HUES48 (cell line): ENCODE measurements around the gene MBL2.

Experiments used
- H3K27ac ChIP-seq: one replicate; pipeline ENCODE4 v1.7.0; 2013; ENCODE audit warnings: low read depth, low read length, inconsistent platforms
- H3K27me3 ChIP-seq: 2 replicates; pipeline ENCODE4 v1.6.1; 2013; ENCODE audit warnings: mild to moderate bottlenecking, low read length; ENCODE audit not compliant: control insufficient read depth, insufficient read depth
- H3K36me3 ChIP-seq: 2 replicates; pipeline ENCODE4 v1.6.1; 2013; ENCODE audit warnings: low read length; ENCODE audit not compliant: control insufficient read depth, insufficient read depth
- H3K4me1 ChIP-seq: 2 replicates; pipeline ENCODE4 v1.6.1; 2013; ENCODE audit warnings: mild to moderate bottlenecking, low read length; ENCODE audit not compliant: control insufficient read depth, insufficient read depth
- H3K4me3 ChIP-seq: 2 replicates; pipeline ENCODE4 v1.5.1; 2013; ENCODE audit warnings: mild to moderate bottlenecking, low read depth, low read length
- H3K9ac ChIP-seq: 2 replicates; pipeline ENCODE4 v1.6.1; 2013; ENCODE audit warnings: mild to moderate bottlenecking, low read depth, low read length, moderate library complexity
- H3K9me3 ChIP-seq: 2 replicates; pipeline ENCODE4 v1.6.1; 2013; ENCODE audit warnings: low read length; ENCODE audit not compliant: control insufficient read depth, insufficient read depth

Gene MBL2

DNA sequence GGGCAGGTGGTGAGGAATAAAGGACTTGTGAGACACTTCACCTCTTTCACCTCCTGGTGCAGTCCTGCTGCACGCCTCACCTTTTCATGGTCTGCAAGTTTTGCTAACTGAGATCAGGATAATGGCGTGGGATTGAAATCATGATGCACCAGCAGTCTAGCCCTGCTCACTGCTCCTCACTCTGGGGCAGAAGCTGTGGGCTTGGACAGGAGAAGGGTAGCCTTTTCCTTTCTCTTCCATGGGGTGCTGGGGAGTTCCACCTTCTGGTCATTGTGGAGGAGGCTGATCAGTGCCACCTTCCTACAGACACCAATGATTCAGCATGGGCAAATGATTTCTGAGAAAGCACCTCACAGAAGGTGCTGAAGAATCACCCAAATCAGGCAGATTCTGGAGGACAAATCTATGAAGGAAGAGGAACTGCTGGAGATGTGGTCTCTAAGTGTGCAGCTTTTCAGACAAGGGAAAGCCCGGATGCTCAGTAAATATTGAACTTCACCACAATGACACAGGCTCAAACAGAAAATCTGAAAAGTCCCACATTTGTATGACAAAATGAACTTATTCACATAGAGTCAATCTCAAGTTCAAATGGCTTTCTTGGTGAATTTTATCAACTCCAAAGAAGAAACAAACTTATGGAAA is 19.7 kb downstream of the MBL2 start:
- no peak overlapping the region for H3K4me3 ChIP-seq
- H3K4me1 ChIP-seq = no peaks in the 10 kb centered on the region
- no peak overlapping the region for H3K9ac ChIP-seq
- H3K27ac ChIP-seq = no peak overlapping the region
- no peaks in the 10 kb centered on the region for H3K36me3 ChIP-seq
- H3K27me3 ChIP-seq = no peaks in the 10 kb centered on the region
- H3K9me3 ChIP-seq = no peaks in the 10 kb centered on the region

- H3K9ac ChIP-seq = no peak overlapping the region
- H3K27me3 ChIP-seq = no peaks in the 10 kb centered on the region
- no peak overlapping the region for H3K4me3 ChIP-seq
- H3K9me3 ChIP-seq = no peaks in the 10 kb centered on the region
- H3K36me3 ChIP-seq = no peaks in the 10 kb centered on the region
- H3K27ac ChIP-seq = no peak overlapping the region
- H3K4me1 ChIP-seq = no peaks in the 10 kb centered on the region
These were observed 20.3 kb downstream of the MBL2 start for GRCh38 chr10:52752261-52752660.

GRCh38 chr10:52751337-52751736 is 21.2 kb downstream of the MBL2 start:
- H3K9ac ChIP-seq = no peak overlapping the region
- no peak overlapping the region for H3K4me3 ChIP-seq
- H3K27ac ChIP-seq = no peak overlapping the region
- H3K36me3 ChIP-seq = no peaks in the 10 kb centered on the region
- H3K9me3 ChIP-seq = no peaks in the 10 kb centered on the region
- H3K4me1 ChIP-seq = no peaks in the 10 kb centered on the region
- no peaks in the 10 kb centered on the region for H3K27me3 ChIP-seq

DNA sequence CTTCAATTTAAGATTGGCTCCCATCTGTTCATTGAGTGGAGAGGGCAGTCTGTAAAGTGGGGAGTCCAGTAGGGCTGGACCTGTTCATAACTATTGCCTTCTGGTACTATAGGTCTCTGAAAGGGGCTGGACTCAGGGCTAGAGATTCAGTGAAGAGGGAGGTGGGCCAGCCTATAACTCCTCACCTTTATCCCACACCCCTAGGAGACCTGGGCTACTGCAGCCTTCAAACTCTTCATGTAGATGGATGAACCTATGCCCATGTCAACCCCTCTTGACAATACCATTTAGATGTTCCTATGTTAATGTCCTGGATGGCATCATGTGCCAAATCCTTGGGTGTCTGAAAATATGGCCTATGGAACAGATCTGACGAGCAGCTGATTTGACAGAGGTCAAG is 22.0 kb downstream of the MBL2 start:
- Histone ChIP-seq H3K27me3 (no peaks in the 10 kb centered on the region), H3K27ac (no peak overlapping the region), H3K9me3 (no peaks in the 10 kb centered on the region), H3K4me3 (no peak overlapping the region), H3K36me3 (no peaks in the 10 kb centered on the region), H3K4me1 (no peaks in the 10 kb centered on the region), H3K9ac (no peak overlapping the region)

- H3K4me3 ChIP-seq = no peak overlapping the region
- H3K4me1 ChIP-seq = no peaks in the 10 kb centered on the region
- no peaks in the 10 kb centered on the region for H3K9me3 ChIP-seq
- H3K9ac ChIP-seq = no peak overlapping the region
- no peaks in the 10 kb centered on the region for H3K27me3 ChIP-seq
- no peaks in the 10 kb centered on the region for H3K36me3 ChIP-seq
- H3K27ac ChIP-seq = no peak overlapping the region
These were observed 24.9 kb downstream of the MBL2 start for GRCh38 chr10:52747694-52748093.

GRCh38 chr10:52746169-52746568 is 26.4 kb downstream of the MBL2 start:
- no peaks in the 10 kb centered on the region for H3K27me3 ChIP-seq
- no peaks in the 10 kb centered on the region for H3K36me3 ChIP-seq
- H3K4me1 ChIP-seq = no peaks in the 10 kb centered on the region
- H3K4me3 ChIP-seq = no peak overlapping the region
- H3K9ac ChIP-seq = no peak overlapping the region
- H3K27ac ChIP-seq = no peak overlapping the region
- H3K9me3 ChIP-seq = no peaks in the 10 kb centered on the region

DNA sequence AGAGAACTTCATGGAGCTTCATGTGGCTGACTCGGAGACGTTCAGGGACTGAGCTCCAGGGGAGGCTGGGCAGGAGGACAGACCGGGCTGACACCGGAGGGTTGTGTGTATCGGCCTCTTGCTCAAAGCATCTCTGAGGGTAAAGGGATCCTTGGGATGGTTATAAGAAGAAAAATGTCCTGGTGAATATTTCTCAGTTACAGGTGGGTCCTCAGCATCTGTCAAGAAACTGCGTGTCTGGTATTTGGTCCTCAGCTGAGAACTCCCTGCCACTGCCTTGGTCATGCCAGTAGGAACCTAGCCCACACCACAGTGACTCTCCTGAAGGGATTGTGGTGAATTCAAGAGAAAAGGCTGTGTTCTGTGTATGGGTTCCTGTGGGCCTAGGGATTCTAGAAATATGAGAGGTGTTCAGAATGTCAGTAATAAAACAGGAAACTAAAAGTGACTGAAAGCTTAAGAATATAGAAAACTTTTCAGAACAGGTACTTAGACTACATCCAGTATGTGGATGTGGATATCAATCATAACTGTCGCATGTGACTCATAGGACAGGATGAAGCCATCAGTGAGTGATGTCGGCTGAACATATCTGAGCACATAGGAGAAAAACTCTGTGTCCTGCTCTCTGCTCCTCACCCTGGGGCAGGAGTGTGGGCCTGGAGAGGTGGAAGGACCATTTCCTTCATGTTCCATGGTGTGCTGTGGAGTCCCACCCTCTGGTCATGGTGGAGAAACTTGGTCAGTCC is 28.4 kb downstream of the MBL2 start:
- no peaks in the 10 kb centered on the region for H3K36me3 ChIP-seq
- no peaks in the 10 kb centered on the region for H3K27me3 ChIP-seq
- H3K9me3 ChIP-seq = no peaks in the 10 kb centered on the region
- no peaks in the 10 kb centered on the region for H3K4me1 ChIP-seq
- H3K9ac ChIP-seq = no peak overlapping the region
- H3K27ac ChIP-seq = no peak overlapping the region
- H3K4me3 ChIP-seq = no peak overlapping the region

DNA sequence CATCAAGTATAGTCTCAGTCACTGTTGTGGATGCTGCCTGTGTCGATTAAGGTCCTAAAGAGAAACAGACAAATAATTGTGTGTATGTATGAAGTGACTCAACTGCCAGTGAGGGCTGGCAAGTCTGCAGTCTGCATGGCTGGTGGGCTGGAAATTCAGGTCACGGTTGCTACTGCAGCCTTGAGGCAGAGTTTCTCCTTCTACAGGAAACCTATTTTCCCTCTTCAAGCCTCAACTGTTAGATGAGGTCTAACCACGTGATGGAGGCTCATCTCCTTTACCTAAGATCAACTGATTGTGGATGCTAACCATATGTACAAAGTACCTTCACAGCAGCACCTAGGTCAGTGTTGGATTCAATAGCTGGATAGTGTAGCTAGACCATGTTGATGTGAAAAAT is 29.9 kb downstream of the MBL2 start:
- H3K27ac ChIP-seq = no peak overlapping the region
- no peak overlapping the region for H3K9ac ChIP-seq
- no peaks in the 10 kb centered on the region for H3K4me1 ChIP-seq
- no peak overlapping the region for H3K4me3 ChIP-seq
- no peaks in the 10 kb centered on the region for H3K9me3 ChIP-seq
- H3K36me3 ChIP-seq = no peaks in the 10 kb centered on the region
- no peaks in the 10 kb centered on the region for H3K27me3 ChIP-seq

DNA sequence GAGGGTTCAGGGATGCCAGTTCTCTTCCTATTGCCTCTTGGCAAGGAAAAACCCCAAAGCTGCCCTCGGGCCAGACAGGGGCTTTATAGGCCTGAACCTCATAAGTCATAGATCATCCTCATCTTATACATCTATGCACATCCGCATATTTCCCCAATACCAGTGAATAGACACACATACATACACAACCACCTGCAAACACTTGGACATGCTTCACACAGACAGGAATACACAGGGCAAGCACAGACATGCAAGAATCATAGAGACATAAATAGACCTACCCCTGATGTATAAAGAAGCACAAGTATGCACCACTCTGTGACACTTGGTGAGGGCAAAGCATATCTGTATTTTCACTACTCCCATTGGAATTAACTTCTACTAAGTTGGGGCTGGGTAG is 30.7 kb downstream of the MBL2 start:
- Histone ChIP-seq H3K9me3 (peaks cover 5% of the 10 kb centered on the region), H3K4me1 (no peaks in the 10 kb centered on the region), H3K27ac (no peak overlapping the region), H3K36me3 (no peaks in the 10 kb centered on the region), H3K9ac (no peak overlapping the region), H3K27me3 (no peaks in the 10 kb centered on the region), H3K4me3 (no peak overlapping the region)

GRCh38 chr10:52740913-52741675 is 31.5 kb downstream of the MBL2 start:
- H3K9ac ChIP-seq = no peak overlapping the region
- no peaks in the 10 kb centered on the region for H3K27me3 ChIP-seq
- peaks cover 13% of the 10 kb centered on the region for H3K9me3 ChIP-seq
- no peaks in the 10 kb centered on the region for H3K36me3 ChIP-seq
- H3K4me1 ChIP-seq = no peaks in the 10 kb centered on the region
- H3K4me3 ChIP-seq = no peak overlapping the region
- no peak overlapping the region for H3K27ac ChIP-seq

DNA sequence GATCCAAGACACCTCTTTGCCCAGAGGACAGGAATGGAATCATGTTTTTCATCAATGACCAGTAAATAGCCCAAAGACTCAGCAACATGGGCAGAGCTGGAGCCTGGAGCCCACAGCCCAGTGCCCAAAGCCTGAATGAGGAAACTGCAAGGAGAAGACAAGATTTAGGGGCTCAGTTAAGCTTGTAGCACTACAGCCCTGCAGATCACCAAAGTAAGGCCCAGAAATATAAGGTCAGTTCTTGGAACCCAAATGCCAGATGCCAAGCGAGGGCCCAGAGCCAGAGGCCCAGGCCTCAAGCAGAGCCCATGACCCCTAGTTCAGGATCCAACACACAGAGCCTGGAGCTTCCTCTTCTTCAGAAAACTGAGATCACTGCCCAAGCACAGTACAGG is 32.4 kb downstream of the MBL2 start:
- no peak overlapping the region for H3K4me3 ChIP-seq
- peaks cover 13% of the 10 kb centered on the region for H3K9me3 ChIP-seq
- H3K27me3 ChIP-seq = no peaks in the 10 kb centered on the region
- no peaks in the 10 kb centered on the region for H3K4me1 ChIP-seq
- H3K36me3 ChIP-seq = no peaks in the 10 kb centered on the region
- no peak overlapping the region for H3K9ac ChIP-seq
- no peak overlapping the region for H3K27ac ChIP-seq
